LHCN-M2 (cell line): Measurements from ENCODE around the gene SH3BP5L. TPM values are rescaled to one million over a fixed set of nuclear protein-coding genes. Genes with fewer than 3 reads are reported as not detected.

Source experiments
- DNase-seq: peaks from one replicate; pipeline ENCODE4 v3.0.0-alpha.2; 2012; ENCODE audit warnings: low read depth
- total RNA-seq: library from RNA; depleted of rRNA; stranded (reverse); fragments of >200 nt; gene quantifications from 2 replicates; pipeline ENCODE4 v1.2.3, GENCODE V29; 2014

The SH3BP5L gene
- total RNA-seq, 1 experiment from 2014 or later: 18.0 TPM

- peak; percentile 78 for DNase-seq
Measured at GRCh38 chr1:248828845-248829244, 3.1 kb upstream of the SH3BP5L start.

GRCh38 chr1:248825573-248825908 is 174 bp downstream of the SH3BP5L start:
- DNase-seq: no peak

- peak; percentile 30 for DNase-seq
Measured at GRCh38 chr1:248825136-248825535, 579 bp downstream of the SH3BP5L start.

- DNase-seq: no peak
Measured at GRCh38 chr1:248824701-248825100, 1.0 kb downstream of the SH3BP5L start.

- DNase-seq: no peak
Measured at GRCh38 chr1:248824301-248824700, 1.4 kb downstream of the SH3BP5L start.

GRCh38 chr1:248823517-248824001 is 2.2 kb downstream of the SH3BP5L start:
- DNase-seq: peak; percentile 64

- no peak for DNase-seq
Measured at GRCh38 chr1:248822148-248823032, 3.3 kb downstream of the SH3BP5L start.

- no peak for DNase-seq
Measured at GRCh38 chr1:248821641-248822040, 4.1 kb downstream of the SH3BP5L start.

- peak; percentile 82 for DNase-seq
Measured at GRCh38 chr1:248821101-248821500, 4.6 kb downstream of the SH3BP5L start.

GRCh38 chr1:248820041-248820585 is 5.6 kb downstream of the SH3BP5L start:
- no peak for DNase-seq

- no peak for DNase-seq
Measured at GRCh38 chr1:248818505-248819374, 7.0 kb downstream of the SH3BP5L start.

- no peak for DNase-seq
Measured at GRCh38 chr1:248817065-248817464, 8.7 kb downstream of the SH3BP5L start.

GRCh38 chr1:248816042-248816851 is 9.5 kb downstream of the SH3BP5L start:
- DNase-seq: no peak

GRCh38 chr1:248815407-248816034 is 10.2 kb downstream of the SH3BP5L start:
- DNase-seq: no peak

- DNase-seq: no peak
Measured at GRCh38 chr1:248814351-248814750, 11.4 kb downstream of the SH3BP5L start.

- DNase-seq: no peak
Measured at GRCh38 chr1:248813546-248813945, 12.2 kb downstream of the SH3BP5L start.

GRCh38 chr1:248812736-248813425 is 12.8 kb downstream of the SH3BP5L start:
- no peak for DNase-seq

- DNase-seq: no peak
Measured at GRCh38 chr1:248811514-248812490, 13.9 kb downstream of the SH3BP5L start.
